Activated naive CD4-positive, alpha-beta T cell treated with anti-CD3 and anti-CD28 coated beads for 36 hours (primary cell): Measurements from ENCODE around the gene DZIP3. TPM values are rescaled to one million over a fixed set of nuclear protein-coding genes. Genes with fewer than 3 reads are reported as not detected.

Source experiments
- CTCF ChIA-PET: fragments of 350-600 bp; sonication (Branson Sonifier 250); formaldehyde crosslinking; loops from one replicate; lab custom pipeline; 2021; ENCODE audit warnings: antibody characterized with exemption; lab: Charles Lee
- DNase-seq: peaks from one replicate; pipeline ENCODE4 v3.0.0-alpha.2; 2020
- H3K27ac Mint-ChIP-seq: one replicate; pipeline ENCODE4 v1.8.0; 2021; ENCODE audit warnings: mild to moderate bottlenecking, mixed read lengths
- H3K27me3 Mint-ChIP-seq: one replicate; pipeline ENCODE4 v1.8.0; 2021; ENCODE audit warnings: low read depth, mixed read lengths
- H3K36me3 Mint-ChIP-seq: one replicate; pipeline ENCODE4 v1.8.0; 2021; ENCODE audit warnings: low read depth, mixed read lengths
- H3K4me1 Mint-ChIP-seq: one replicate; pipeline ENCODE4 v1.8.0; 2021; ENCODE audit warnings: low read depth, mixed read lengths
- H3K4me3 Mint-ChIP-seq: one replicate; pipeline ENCODE4 v1.8.0; 2021; ENCODE audit warnings: mild to moderate bottlenecking, moderate library complexity, mixed read lengths
- H3K9me3 Mint-ChIP-seq: one replicate; pipeline ENCODE4 v1.8.0; 2021; ENCODE audit warnings: mixed read lengths
- intact Hi-C: fragments of 100-400 bp; cut with micrococcal nuclease; formaldehyde crosslinking; loops from one replicate; pipeline ENCODE4 v1.15.1; 2023
- total RNA-seq, 2 experiments: library from RNA; stranded (reverse); gene quantifications; one replicate each; pipeline ENCODE4 v1.2.3, GENCODE V29; 2021

The DZIP3 gene, protein sequence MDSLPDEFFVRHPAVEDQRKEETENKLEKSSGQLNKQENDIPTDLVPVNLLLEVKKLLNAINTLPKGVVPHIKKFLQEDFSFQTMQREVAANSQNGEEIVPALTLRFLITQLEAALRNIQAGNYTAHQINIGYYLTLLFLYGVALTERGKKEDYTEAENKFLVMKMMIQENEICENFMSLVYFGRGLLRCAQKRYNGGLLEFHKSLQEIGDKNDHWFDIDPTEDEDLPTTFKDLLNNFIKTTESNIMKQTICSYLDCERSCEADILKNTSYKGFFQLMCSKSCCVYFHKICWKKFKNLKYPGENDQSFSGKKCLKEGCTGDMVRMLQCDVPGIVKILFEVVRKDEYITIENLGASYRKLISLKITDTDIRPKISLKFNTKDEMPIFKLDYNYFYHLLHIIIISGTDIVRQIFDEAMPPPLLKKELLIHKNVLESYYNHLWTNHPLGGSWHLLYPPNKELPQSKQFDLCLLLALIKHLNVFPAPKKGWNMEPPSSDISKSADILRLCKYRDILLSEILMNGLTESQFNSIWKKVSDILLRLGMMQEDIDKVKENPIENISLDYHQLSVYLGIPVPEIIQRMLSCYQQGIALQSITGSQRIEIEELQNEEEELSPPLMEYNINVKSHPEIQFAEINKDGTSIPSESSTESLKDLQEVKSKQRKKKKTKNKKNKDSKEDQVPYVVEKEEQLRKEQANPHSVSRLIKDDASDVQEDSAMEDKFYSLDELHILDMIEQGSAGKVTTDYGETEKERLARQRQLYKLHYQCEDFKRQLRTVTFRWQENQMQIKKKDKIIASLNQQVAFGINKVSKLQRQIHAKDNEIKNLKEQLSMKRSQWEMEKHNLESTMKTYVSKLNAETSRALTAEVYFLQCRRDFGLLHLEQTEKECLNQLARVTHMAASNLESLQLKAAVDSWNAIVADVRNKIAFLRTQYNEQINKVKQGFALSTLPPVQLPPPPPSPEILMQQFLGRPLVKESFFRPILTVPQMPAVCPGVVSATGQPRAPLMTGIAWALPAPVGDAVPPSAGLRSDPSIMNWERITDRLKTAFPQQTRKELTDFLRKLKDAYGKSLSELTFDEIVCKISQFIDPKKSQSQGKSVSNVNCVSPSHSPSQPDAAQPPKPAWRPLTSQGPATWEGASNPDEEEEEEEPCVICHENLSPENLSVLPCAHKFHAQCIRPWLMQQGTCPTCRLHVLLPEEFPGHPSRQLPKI
- total RNA-seq, result 10 to 100 TPM; 11.2 to 12.2 TPM

DNA sequence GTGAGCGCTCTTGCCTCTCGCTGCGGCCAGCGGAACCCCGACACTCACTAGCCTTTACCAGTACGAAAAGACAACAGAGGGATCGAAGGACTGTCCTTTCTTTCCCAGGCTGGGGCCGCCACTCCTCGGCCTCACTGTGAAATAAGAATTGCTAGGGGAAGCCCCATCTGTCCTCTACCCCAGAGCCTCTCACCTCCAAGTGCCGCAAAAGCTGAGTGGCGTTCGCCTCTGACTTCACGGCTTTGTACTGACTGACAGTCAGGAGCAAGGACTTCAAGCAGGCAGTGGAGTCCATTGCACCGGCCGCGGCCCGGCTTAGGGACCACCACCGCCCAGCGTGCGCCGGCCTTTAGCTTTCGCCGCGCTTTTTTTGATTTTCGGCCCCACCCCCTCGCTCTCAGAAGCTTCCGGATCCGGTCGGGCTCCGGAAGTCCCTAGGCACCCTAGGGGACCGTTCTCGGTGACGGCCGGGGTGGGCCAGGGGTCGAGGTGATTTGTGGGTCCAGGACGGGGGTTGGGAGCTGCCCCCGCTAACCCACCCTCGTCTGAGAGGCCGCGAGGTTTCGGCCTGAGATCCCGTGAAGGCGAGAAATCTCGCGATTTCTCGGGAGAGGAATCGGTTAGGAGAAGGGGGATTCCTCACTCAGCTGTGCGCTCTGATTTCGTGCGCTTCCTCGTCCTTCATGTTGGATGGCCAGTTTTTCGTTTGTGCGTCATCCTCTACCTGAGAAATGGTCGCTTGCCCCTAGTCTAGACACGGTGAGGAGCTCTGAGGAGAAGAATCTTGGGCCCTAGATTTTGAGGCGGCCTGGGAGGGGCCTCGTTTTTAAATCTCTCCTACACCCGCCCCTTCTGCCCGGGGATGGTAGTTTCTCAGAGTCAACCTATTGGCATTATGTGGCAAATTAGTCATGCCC is at the start of gene DZIP3, which contains the start of gene CIP2A:
Gene DZIP3, plus strand, starts transcription at position 642 of the 917 bp plus-strand sequence. CDS start 15,685 bp downstream, outside the sequence.
Gene CIP2A, minus strand, starts transcription at position 358 of the 917 bp plus-strand sequence. Its CDS starts 63 bp downstream, at position 295.
- Mint-ChIP-seq H3K4me1 (peaks cover 36% of the 10 kb centered on the region), H3K4me3 (peak within 1 kb of the TSS; percentile 95), H3K27me3 (no peaks in the 10 kb centered on the region), H3K9me3 (no peaks in the 10 kb centered on the region), H3K36me3 (peaks cover 16% of the 10 kb centered on the region), H3K27ac (peak within 1 kb of the TSS; percentile 99)
- intact Hi-C loops, result loop anchor here (1.0 to 10.0 kb wide), 13 partner anchors 9 to 1067 kb away; partner anchors contain the start of genes BBX, CD47, HHLA2 and IFT57
- CTCF ChIA-PET, result interaction anchor here (0.5 to 4.8 kb wide), 8 partner anchors 9 to 235 kb away, joined by 3 to 28 read pairs (median 3); no protein-coding TSS in a partner anchor
- peak; percentile 84 for DNase-seq

DNA sequence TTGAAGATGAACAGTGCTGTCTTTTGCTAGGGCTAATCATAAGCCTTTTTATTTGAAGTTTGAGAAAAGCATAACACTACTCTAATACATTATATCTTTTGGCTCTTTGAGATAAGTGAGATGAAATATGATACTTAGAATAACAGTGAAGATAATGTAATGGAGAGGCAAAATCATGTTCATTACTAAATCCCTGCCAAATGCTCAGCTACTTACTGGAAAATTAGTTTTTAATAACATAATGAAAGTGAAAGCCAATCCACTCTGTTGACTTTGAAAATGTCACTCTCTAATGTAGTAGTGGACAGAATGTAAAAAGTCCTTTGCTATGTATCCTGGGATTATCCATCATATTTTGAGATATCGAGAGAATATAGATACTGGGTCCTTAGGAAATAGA is 43.3 kb upstream of the DZIP3 start:
- Mint-ChIP-seq H3K27ac (no peak overlapping the region), H3K4me1 (peaks cover 9% of the 10 kb centered on the region), H3K9me3 (no peaks in the 10 kb centered on the region), H3K27me3 (no peaks in the 10 kb centered on the region), H3K36me3 (peaks cover 36% of the 10 kb centered on the region), H3K4me3 (no peak overlapping the region)
- no peak for DNase-seq
- intact Hi-C loops, result no loop called here
- CTCF ChIA-PET, result no interaction called here

DNA sequence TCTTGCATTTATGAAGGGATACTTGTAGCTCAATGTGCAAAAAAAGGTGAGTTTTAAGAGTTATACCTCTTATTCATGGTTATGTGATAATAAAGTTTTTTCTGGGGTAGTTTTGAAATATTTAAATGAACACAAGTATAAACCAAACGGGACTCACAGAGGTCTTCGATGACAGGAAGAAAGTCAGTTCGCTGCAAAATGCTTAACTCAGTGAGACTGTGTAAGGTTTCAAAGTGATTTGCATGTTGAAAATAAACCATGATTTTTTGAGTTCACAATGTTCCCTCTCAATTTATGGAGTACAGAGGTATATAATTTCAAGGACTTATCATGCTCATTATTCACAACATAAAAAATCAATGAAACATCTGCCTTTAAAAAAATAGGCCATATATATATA is 42.8 kb upstream of the DZIP3 start:
- no peak overlapping the region for H3K27ac Mint-ChIP-seq
- no peak overlapping the region for H3K4me3 Mint-ChIP-seq
- H3K4me1 Mint-ChIP-seq, result peaks cover 9% of the 10 kb centered on the region
- peaks cover 38% of the 10 kb centered on the region for H3K36me3 Mint-ChIP-seq
- DNase-seq, result no peak
- no peaks in the 10 kb centered on the region for H3K27me3 Mint-ChIP-seq
- intact Hi-C loops, result no loop called here
- no peaks in the 10 kb centered on the region for H3K9me3 Mint-ChIP-seq
- CTCF ChIA-PET, result no interaction called here

DNA sequence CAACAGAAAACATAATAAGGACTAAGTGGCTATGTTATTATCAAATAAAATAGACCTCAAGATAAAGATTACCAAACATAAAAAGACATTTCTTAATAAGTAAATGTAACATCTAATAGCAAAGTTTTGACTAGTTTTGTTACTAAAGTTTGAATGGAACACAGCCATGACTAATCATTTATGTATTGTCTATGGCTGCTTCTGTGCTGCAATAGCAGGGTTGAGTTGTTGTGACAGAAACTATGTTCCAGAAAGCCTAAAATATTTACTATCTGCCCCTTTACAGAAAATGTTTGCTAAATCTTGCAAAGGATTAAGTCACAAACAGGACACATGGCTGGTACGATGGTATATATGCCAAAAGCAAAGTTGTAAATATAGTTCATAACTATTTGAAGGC is 41.2 kb upstream of the DZIP3 start:
- CTCF ChIA-PET, result no interaction called here
- H3K9me3 Mint-ChIP-seq, result no peaks in the 10 kb centered on the region
- no peaks in the 10 kb centered on the region for H3K27me3 Mint-ChIP-seq
- no peak overlapping the region for H3K27ac Mint-ChIP-seq
- DNase-seq, result no peak
- intact Hi-C loops, result no loop called here
- H3K4me1 Mint-ChIP-seq, result peaks cover 9% of the 10 kb centered on the region
- no peak overlapping the region for H3K4me3 Mint-ChIP-seq
- H3K36me3 Mint-ChIP-seq, result peaks cover 38% of the 10 kb centered on the region

DNA sequence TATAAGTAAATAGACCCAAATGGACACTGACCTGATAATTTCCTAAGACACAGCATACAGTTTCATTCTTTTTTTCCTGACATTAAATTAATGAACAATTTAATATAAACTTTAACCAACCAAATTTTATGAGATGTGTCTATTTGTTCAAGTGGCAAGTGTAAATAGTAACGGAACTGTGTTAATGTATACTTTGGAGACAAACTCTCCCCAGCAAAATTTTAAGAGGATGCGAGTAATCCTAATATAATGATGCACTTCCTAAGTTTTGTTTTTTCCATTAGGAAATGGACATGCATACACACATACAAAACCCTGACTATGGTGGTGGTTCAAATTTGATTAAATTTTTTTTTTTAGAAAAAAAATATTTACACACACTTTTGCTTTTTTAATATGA is 40.6 kb upstream of the DZIP3 start:
- Mint-ChIP-seq H3K36me3 (peaks cover 33% of the 10 kb centered on the region), H3K27ac (peak overlapping the region; percentile 51), H3K27me3 (no peaks in the 10 kb centered on the region), H3K4me1 (peaks cover 9% of the 10 kb centered on the region), H3K9me3 (no peaks in the 10 kb centered on the region), H3K4me3 (no peak overlapping the region)
- intact Hi-C loops, result no loop called here
- CTCF ChIA-PET, result no interaction called here
- DNase-seq, result no peak

DNA sequence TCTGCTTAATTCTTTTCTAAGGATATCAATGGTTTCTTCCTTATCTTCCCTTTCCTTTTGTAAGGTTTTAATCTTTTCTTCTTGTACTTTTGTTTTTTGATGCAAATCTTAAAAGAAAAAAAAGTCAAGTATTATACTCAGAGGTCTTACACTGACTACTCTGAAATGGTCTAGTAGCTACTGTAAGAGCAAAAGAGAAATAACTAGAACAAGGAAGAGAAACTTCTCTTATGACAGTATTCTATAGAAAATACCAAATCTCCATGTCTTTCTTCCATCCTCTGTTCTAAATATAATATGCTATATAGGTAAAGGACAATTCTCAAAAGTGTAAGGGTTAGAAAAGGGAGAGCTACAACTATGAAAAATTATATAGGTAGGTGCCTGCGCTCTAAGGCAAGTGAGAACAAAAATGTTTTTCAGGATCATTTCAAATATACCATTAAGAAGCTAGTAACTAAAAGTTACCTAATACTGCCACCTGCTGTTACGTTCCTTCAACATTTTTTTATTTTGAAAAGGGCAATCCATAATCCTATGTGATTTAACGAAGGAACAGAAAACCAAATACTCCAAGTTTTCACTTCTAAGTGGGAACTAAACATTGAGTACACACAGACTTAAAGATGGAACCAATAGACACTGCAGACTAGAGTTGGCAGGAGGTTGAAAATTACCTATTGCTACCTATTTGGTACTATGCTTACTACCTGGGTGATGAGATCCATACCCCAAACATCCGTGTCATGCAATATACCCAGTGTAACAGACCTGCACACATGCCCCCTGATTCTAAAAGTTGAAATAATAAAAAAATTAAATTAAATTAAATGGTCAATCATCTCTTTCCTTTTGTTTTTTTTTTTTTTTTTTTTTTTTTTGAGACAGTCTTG is 37.0 kb upstream of the DZIP3 start:
- Mint-ChIP-seq H3K9me3 (no peaks in the 10 kb centered on the region), H3K4me1 (peaks cover 2% of the 10 kb centered on the region), H3K4me3 (no peak overlapping the region), H3K36me3 (peaks cover 26% of the 10 kb centered on the region), H3K27ac (no peak overlapping the region), H3K27me3 (no peaks in the 10 kb centered on the region)
- no peak for DNase-seq
- CTCF ChIA-PET, result interaction anchor here (0.6 to 3.7 kb wide), 16 partner anchors 8 to 400 kb away, joined by 3 to 15 read pairs (median 4); partner anchors contain the start of genes CIP2A and DZIP3
- intact Hi-C loops, result loop anchor here (1.0 to 10.0 kb wide), 3 partner anchors 63 to 868 kb away; no protein-coding TSS in a partner anchor

DNA sequence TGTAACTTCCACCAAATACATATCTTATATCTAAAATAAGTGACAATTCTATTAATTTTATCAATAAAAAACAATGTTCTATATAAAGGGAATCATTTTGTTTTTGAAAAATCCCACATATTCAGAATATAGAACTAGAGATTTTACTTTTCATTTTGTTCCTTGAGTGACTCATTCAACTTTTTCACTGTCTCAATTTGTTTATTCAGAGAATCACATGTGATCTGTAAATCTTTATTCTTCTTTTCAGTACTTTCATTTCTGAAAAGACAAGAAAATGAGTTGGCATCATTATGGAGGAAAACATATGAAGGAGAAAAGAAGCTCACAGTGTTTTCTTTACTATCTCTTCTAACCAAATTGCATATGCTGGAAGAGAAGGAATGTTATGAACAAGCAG is 35.3 kb upstream of the DZIP3 start:
- Mint-ChIP-seq H3K27me3 (no peaks in the 10 kb centered on the region), H3K9me3 (no peaks in the 10 kb centered on the region), H3K27ac (no peak overlapping the region), H3K36me3 (peaks cover 34% of the 10 kb centered on the region), H3K4me3 (no peak overlapping the region), H3K4me1 (peaks cover 2% of the 10 kb centered on the region)
- no peak for DNase-seq
- intact Hi-C loops, result loop anchor here (2.0 to 10.0 kb wide), 3 partner anchors 35 to 869 kb away; partner anchors contain the start of genes CIP2A and DZIP3
- CTCF ChIA-PET, result interaction anchor here (0.7 to 3.7 kb wide), 4 partner anchors 10 to 887 kb away, joined by 3 to 15 read pairs (median 6); no protein-coding TSS in a partner anchor

DNA sequence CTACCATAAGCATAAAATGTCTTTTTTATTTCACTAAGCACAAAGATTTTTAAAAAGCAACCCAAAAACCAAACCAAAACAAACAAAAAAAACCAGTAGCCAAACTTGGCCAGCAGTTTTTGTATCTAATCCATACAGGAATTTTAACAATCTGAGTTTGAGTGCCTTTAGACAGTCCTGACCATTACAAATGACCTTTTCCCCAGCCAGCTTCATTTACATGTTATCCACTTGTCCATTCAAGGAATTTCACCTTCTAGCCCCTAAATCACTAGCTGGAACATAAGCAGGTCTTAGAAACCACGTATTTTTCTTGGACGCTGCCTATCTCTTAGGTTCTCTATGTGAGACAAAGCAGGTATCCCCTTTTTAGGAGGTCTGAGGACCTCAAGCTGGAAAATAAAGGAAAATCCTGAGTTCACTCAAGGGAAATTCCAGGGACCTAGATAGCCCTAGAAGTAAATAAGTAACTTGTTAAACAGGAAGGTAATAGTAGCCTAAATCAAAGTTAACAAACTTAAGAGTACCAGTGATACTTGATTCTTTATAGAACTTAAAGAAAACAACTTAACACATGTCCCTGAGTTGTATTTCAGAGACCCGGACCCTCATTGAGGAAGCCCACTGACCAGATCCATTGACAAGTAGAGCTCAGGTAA is 34.5 kb upstream of the DZIP3 start:
- intact Hi-C loops, result loop anchor here (2.0 to 10.0 kb wide), 3 partner anchors 34 to 870 kb away; partner anchors contain the start of genes CIP2A and DZIP3
- peaks cover 2% of the 10 kb centered on the region for H3K4me1 Mint-ChIP-seq
- no peak for DNase-seq
- H3K27me3 Mint-ChIP-seq, result no peaks in the 10 kb centered on the region
- no peak overlapping the region for H3K4me3 Mint-ChIP-seq
- no peak overlapping the region for H3K27ac Mint-ChIP-seq
- H3K9me3 Mint-ChIP-seq, result no peaks in the 10 kb centered on the region
- H3K36me3 Mint-ChIP-seq, result peaks cover 36% of the 10 kb centered on the region
- CTCF ChIA-PET, result interaction anchor here (0.6 to 3.7 kb wide), 3 partner anchors 11 to 16 kb away, joined by 4 to 15 read pairs (median 5); no protein-coding TSS in a partner anchor

DNA sequence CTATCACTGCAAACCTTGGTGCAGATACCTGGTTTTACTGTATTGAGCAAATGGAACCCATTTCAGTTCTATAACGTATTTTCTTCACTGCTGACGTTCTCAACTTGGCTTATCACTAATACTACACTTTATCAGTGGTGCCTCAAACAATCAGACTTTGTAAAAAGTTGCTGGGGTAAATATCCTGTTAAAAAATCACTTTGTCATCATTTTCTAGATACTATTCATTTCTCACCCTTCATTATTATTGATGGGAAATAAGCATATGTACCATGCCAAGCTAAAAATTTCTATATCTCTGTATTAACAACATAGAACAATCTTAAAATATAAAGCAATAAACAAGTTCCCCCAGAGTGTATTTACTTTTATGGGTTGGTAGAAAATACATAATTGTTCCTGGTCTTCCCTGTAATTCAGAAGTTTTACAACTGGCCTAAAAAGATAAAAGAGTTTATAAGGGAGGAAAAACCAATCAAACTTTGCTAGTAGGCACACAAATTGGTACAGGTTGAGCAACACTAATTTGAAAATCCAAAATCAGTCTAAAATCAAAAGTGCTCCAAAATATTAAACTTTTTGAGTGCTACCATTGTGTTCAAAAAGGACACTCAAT is 33.4 kb upstream of the DZIP3 start:
- intact Hi-C loops, result loop anchor here (2.0 to 10.0 kb wide), 2 partner anchors 33 to 871 kb away; partner anchors contain the start of genes CIP2A and DZIP3
- peaks cover 2% of the 10 kb centered on the region for H3K4me1 Mint-ChIP-seq
- no peaks in the 10 kb centered on the region for H3K9me3 Mint-ChIP-seq
- no peak overlapping the region for H3K27ac Mint-ChIP-seq
- H3K27me3 Mint-ChIP-seq, result no peaks in the 10 kb centered on the region
- DNase-seq, result no peak
- H3K4me3 Mint-ChIP-seq, result no peak overlapping the region
- CTCF ChIA-PET, result no interaction called here
- H3K36me3 Mint-ChIP-seq, result peaks cover 41% of the 10 kb centered on the region
